HG03097 (cell line): ENCODE results near the gene ADAP1.
A peak's percentile ranks its signal among the peaks of the same experiment; 100 is the strongest.
"Not testable (repeated sequence)": the region's sequence is repeated elsewhere in the genome, so short reads cannot be mapped to it uniquely, and the experiment has no call there.

Source experiments
- ATAC-seq: cut with Tn5 transposase; IDR thresholded peaks from one replicate; pipeline ENCODE4 v1.9.1; 2021; ENCODE audit not compliant: unreplicated experiment, low FRiP score

ADAP1 gene

DNA sequence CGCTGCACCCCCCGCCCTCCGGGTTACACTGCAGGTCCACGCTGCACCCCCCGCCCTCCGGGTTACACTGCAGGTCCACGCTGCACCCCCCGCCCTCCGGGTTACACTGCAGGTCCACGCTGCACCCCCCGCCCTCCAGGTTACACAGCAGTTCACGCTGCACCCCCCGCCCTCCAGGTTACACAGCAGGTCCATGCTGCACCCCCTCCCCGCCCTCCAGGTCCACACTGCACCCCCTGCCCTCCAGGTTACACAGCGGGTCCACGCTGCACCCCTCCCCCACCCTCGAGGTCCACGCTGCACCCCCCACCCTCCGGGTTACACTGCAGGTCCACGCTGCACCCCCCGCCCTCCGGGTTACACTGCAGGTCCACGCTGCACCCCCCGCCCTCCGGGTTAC lies 30.4 kb downstream of the ADAP1 start:
- not testable (repeated sequence) for ATAC-seq

GRCh38 chr7:923108-924041 lies 31.1 kb downstream of the ADAP1 start:
- ATAC-seq, result peak; percentile 82

GRCh38 chr7:922334-923107 lies 32.0 kb downstream of the ADAP1 start:
- peak; percentile 2 for ATAC-seq

DNA sequence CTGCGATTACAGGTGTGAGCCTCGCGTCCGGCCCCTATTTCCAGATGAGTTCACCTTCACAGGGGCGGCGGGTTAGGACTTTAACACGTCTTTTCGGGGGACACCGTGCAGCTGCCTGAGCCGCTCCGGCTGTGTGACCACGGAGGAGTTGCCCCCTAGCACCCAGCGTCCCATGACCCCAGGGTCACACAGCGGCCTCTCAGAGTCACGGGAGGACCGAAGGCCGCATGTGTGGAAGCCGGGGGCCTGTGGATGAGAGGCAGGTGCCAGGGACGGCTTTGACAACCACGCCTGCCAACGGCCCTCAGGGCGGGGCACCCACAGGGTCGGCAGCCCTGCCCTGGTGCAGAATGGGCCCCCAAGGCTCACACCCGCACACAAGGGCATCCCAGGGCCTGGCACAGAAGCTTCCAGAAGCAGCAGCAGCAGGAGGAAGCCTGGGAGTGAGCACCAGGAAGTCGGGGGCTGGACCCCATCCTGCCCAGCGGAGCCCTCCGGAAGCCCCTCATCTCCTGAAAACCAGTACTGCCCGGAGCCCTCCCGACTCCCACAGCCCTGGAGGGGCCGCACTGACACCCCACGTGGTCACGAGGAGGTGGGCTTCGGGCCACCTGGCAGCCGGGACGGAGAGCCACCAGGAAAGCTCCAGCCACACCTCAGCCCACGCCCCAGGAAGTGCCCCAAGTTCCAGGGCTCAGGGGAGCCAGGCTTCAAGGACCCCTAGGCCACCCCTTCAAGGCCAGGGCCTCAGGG lies 32.7 kb downstream of the ADAP1 start:
- ATAC-seq, result no peak

GRCh38 chr7:921071-921461 lies 33.4 kb downstream of the ADAP1 start:
- ATAC-seq, result no peak

- no peak for ATAC-seq
These were observed 34.0 kb downstream of the ADAP1 start for GRCh38 chr7:920351-921070.

DNA sequence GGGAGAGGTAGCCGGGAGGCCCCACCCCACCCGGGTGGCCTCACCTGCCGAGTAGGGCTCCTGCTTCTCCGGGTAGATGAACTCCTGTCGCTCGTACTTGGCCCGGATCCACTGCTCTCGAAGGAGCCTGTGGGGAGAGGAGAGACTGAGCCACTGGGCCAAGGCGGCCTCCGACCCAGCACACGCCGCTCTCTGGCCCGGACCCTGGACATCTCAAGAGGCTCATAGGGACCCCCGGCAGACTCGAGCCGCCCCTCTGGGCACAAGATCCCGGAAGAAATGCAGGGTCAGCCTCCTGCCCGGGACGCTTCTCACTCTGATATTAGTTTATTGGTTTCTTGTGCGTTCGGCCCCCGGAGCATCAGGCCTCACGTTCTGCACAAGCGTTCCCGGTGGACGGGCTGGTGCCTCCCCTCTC lies 34.5 kb downstream of the ADAP1 start:
- ATAC-seq, result no peak

GRCh38 chr7:919114-919442 lies 35.4 kb downstream of the ADAP1 start:
- ATAC-seq, result no peak

DNA sequence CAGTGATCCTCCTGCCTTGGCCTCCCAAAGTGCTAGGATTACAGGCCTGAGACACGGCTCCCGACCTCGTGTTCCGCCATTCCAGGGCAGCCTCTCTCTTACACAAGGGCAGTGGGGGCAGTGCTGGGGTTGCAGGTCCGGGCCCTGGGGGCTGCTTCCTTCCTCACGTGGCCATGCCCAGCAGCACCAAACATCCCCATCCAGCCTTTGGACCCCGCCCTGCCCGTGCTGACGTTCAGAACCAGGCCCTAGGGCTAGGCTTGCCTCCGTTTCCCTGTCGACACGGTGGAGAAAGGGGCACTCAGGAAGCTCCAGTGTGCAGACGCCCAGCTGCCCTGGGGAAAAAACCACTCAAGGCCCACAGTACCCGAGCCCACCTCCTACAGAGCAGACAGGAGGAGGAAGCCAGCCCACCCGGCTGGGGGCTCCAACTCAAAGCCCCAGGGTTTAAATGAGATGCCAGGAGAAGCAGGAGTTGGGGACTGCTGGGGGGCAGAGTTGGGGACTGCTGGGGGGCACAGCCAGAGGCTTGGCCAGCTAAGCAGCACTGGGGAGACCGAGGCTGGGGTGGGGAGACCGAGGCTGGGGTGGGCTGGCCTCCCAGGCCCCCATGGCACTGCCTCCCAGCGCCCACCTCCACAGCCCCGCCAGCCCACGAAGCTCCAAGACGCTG lies 35.9 kb downstream of the ADAP1 start:
- no peak for ATAC-seq

GRCh38 chr7:918118-918425 lies 36.4 kb downstream of the ADAP1 start:
- ATAC-seq, result no peak

DNA sequence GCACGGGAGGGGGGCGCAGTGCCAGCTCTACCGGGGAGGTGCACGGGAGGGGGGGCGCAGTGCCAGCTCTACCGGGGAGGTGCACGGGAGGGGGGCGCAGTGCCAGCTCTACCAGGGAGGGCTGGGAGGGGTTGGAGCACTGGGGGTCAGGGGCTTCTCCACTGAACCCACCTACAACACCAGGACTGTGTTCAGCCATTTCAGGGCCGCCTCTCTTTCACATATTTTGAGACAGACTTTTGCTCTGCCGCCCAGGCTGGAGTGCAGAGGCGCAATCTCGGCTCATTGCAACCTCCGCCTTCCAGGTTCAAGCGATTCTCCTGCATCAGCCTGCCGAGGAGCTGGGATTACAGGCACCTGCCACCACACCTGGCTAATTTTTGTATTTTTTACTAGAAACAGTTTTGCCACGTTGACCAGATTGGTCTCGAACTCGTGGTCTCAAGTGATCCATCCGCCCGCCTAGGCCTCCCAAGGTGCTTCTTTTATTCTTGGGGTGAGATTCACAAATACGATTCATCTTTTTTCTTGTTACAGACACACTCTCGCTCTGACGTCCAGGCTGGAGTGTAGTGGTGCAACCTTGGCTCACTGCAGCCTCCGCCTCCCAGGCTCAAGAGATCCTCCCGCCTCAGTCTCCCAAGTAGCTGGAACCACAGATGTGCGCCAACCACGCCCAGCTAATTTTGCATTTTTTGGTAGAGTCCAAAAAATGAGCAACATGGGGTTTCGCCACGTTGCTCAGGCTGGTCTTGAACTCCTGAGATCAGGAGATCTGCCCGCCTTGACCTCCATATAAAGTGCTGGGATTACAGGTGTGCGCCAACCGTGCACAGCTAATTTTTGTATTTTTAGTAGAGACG lies 37.0 kb downstream of the ADAP1 start:
- no peak for ATAC-seq

DNA sequence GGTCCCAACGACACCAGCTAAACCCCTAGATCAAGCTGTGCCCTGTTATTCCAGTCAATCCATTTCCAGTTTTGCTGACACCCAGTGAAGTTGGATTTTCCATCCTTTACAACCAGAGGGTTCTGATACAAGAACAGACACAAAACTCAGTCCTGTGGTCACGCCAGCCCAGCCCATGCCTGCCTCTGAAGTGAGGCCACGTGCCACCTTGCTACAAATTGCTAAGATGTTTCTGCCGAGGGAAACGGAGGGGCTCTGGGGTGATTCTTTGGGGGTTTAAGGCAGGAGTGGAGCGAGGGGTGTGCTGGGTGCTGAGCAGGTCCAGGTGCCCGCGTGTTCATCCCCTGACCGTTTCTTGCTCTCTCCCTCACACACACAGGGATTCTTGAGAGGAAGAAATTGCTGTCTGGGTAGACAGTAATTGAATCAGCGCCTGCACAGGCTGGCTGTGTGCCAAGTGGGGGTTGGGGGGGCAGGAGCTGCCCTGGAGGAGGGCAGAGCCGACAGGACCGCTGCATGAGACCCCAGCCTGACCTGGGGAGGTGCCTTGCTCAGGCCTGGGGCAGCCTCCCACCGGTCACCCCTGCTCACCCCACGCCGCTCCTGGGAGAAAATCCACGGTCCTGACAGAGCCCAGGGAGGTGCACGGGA lies 38.1 kb downstream of the ADAP1 start:
- ATAC-seq, result no peak

- ATAC-seq, result no peak
These were observed 38.9 kb downstream of the ADAP1 start for GRCh38 chr7:915291-916218.

DNA sequence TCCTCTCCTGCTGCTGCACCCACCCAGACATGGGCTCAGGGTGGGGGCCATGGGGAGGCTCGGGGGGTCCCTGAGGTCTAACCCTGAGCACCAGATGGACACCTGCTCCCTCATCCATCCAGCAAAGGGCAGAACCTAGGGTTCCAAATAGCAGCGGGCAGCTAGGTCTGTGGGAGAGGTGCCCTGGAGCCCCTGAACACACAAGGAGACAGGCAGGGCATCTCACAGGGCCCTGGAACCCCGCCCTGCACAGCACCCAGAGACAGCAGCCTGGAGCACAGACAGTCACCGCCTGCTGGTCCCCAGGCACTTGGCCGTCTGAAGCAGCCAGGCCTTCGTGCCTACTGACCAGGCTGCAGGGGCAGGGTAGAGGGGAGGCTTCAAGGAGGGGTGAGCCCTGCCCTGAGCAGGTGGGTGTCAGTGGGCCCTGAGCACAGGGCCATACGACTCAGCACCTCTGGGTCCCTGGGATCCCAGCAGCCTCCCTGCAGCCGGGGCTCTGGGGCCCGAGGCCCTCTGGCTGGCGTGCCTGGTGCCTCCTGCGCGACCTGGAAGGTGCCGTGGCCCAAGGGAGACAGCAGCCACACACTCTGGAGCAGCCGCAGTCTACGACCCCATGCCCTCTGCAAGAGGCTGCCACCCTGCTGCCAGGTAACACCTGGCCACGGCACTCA lies 39.8 kb downstream of the ADAP1 start:
- ATAC-seq, result no peak

- ATAC-seq, result no peak
These were observed 40.6 kb downstream of the ADAP1 start for GRCh38 chr7:913736-914520.

- no peak for ATAC-seq
These were observed 42.5 kb downstream of the ADAP1 start for GRCh38 chr7:911791-912480.
